Lower leg skin (tissue), 4 donors: ENCODE data around the gene CXCR3. TPM values are rescaled to one million over a fixed set of nuclear protein-coding genes. Genes with fewer than 3 reads are reported as not detected.
A peak's percentile ranks its signal among the peaks of the same experiment; 100 is the strongest.

ENCODE experiments used
- DNase-seq, 2 donors: peaks; one replicate each; pipeline ENCODE4 v3.0.0-alpha.2; 2019; ENCODE audit warnings: low spot score in 2 of 2
- H3K4me3 ChIP-seq: fragments of 200-600 bp; sonication (generic); 2 replicates; pipeline ENCODE4 v1.5.1; 2017; ENCODE audit warnings: mild to moderate bottlenecking, low read depth; ENCODE audit not compliant: poor library complexity, severe bottlenecking
- CTCF ChIP-seq, 3 donors: fragments of 450-650 bp; IDR thresholded peaks; one replicate each; pipeline ENCODE4 v1.5.1; 2016; ENCODE audit warnings: antibody characterized with exemption in 3 of 3, mild to moderate bottlenecking in 3 of 3, moderate library complexity in 2 of 3
- POLR2A ChIP-seq, 2 donors: fragments of 450-650 bp; IDR thresholded peaks; one replicate each; pipeline ENCODE4 v1.6.1; 2016 to 2017; ENCODE audit warnings: antibody characterized with exemption in 2 of 2, mild to moderate bottlenecking in 1 of 2, moderate library complexity in 1 of 2
- WGBS, 2 donors: methylation state at CpG; one replicate each; pipeline ENCODE4 v1.1.5; 2018; 5-methylcytosine and 5-hydroxymethylcytosine counted together
- intact Hi-C: fragments of 100-400 bp; cut with DNase I; formaldehyde crosslinking; loops from one replicate; pipeline ENCODE4 v1.15.0; 2023; ENCODE audit warnings: low total_unique reads
- total RNA-seq, 4 donors: library from RNA; depleted of rRNA; stranded (reverse); fragments of >200 nt; gene quantifications; one replicate each; pipeline ENCODE4 v1.1.0, GENCODE V29; 2016

The CXCR3 gene
- total RNA-seq, 4 donors from 2014 or later, result not detected

GRCh38 chrX:71637848-71638247 is 19.5 kb upstream of the CXCR3 start:
- 53% methylated on average over 4 of the region's 4 CpGs for WGBS, 2 donors
- no peak overlapping the region for H3K4me3 ChIP-seq
- intact Hi-C loops, result no loop called here
- no peak for TF ChIP-seq POLR2A (IDR thresholded peaks at IDR 0.05)
- TF ChIP-seq CTCF (IDR thresholded peaks at IDR 0.05), result no peak
- peak in 1 of 2 donors; percentile 52 for DNase-seq

- WGBS, 2 donors, result 80 to 83% methylated on average over 3 of the region's 3 CpGs
- peak in 1 of 2 donors; percentile 60 for DNase-seq
- no peak overlapping the region for H3K4me3 ChIP-seq
- no peak for TF ChIP-seq CTCF (IDR thresholded peaks at IDR 0.05)
- no peak for TF ChIP-seq POLR2A (IDR thresholded peaks at IDR 0.05)
- intact Hi-C loops, result no loop called here
Observed at GRCh38 chrX:71637253-71637618, 18.9 kb upstream of the CXCR3 start.

- 73 to 74% methylated on average over 8 to 9 of the region's 9 CpGs for WGBS, 2 donors
- H3K4me3 ChIP-seq, result no peak overlapping the region
- intact Hi-C loops, result no loop called here
- TF ChIP-seq POLR2A (IDR thresholded peaks at IDR 0.05) (no peak), CTCF (IDR thresholded peaks at IDR 0.05) (no peak)
- DNase-seq, result no peak
Observed at GRCh38 chrX:71636438-71637252, 18.3 kb upstream of the CXCR3 start.

GRCh38 chrX:71634366-71634765 is 16.1 kb upstream of the CXCR3 start:
- TF ChIP-seq POLR2A (IDR thresholded peaks at IDR 0.05), result no peak
- no peak for TF ChIP-seq CTCF (IDR thresholded peaks at IDR 0.05)
- peak in 1 of 2 donors; percentile 17 for DNase-seq
- no peak overlapping the region for H3K4me3 ChIP-seq
- 74 to 83% methylated on average over 6 of the region's 6 CpGs for WGBS, 2 donors
- intact Hi-C loops, result no loop called here

GRCh38 chrX:71632923-71633657 is 14.8 kb upstream of the CXCR3 start:
- WGBS, 2 donors, result 83 to 90% methylated on average over 10 of the region's 10 CpGs
- intact Hi-C loops, result no loop called here
- DNase-seq, result peak in 1 of 2 donors; percentile 59
- no peak overlapping the region for H3K4me3 ChIP-seq
- TF ChIP-seq POLR2A (IDR thresholded peaks at IDR 0.05) (no peak), CTCF (IDR thresholded peaks at IDR 0.05) (no peak)
